IPS-NIHi11 (cell line): ENCODE data around the gene RPP14.

Experiments
- DNase-seq: peaks from one replicate; pipeline ENCODE4 v3.0.0; 2012; ENCODE audit warnings: mixed read lengths, low spot score

RPP14 gene

DNA sequence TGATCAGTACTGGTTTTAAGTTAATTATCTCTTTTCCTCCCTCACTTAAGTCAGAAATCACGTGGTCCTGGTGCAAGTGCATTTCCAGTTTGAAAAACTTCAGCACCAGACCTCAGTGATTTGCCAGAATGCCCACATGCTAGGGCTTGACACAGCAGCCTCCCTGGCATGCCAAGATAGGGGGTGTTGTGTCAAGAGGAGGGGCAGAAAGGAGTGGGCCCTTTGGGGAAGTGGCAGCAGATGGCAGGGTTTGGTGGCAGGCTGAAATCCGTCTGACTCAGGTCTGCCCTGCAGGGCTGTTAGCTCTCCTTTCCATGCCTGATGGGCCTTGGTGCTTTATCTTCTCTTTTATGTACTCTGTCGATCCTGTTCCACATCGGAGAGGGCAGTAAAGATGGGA lies 50.0 kb downstream of the RPP14 start:
- DNase-seq: no peak

DNA sequence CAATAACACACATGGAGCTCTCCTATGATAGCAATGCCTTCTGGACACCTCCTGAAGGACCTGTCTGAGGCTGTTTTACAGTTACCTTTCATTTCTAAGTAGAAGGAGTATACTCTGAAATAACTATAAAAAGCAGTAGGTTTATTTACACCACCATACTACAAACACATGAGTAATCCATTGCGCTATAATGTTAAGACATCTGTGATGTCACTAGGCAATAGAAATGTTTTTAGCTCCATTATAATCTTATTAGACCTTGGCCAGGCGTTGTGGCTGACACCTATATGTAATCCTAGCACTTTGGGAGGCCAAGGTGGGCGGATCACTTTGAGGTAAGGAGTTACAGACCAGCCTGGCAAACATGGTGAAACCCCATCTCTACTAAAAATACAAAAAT lies 51.4 kb downstream of the RPP14 start:
- no peak for DNase-seq

DNA sequence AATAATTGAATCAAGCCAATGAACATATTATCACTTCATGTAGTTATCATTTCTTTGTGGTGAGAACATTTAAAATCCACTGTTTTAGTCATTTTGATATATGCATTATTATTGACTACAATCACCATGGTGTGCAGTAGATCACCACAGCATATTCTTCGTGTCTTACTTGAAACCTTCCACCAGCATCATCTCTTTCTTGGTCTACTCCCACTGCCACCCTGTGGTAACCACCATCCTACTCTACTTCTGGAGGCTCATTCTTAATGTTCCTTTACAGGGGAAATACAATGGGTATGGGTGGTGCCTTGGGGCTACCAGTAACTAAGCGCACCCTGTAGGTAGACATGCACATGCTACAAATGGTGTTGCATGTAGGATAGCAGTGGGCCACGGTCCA lies 52.0 kb downstream of the RPP14 start:
- no peak for DNase-seq

DNA sequence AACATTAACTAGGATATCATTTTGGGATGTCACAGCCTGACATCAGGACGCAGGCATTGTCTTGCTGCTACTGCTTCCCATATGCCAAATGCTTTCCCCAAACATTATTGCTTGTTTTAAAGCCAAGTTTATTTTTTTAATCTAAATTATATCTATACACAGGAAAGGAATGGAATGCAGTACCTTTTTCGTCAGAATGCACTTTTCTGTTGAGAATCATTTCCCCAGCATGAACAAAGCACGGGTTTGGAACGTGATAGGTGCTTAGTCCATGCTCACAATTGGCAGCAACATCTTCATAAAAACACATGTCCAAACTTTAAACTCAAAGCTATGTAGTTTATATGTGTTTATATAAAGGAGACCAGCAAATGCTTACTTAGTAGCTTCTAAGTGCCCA lies 52.8 kb downstream of the RPP14 start:
- DNase-seq: no peak

DNA sequence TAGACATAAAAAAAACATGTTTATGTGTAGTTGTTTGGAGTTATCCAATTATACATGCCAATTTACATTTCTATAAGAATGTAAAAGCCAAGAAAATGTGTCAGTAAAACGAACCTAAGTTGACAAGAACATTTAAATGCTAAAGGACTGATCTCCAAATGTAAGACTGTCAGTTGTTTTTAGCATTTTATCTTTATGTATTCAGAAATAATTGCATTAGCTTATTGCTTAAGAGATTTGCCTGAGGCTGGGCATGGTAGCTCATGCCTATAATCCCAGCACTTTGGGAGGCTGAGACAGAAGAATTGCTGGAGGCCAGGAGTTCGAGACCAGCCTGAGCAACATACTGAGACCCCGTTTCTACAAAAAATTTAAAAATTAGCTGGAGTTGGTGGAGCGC lies 53.6 kb downstream of the RPP14 start:
- no peak for DNase-seq

GRCh38 chr3:58361866-58362265 lies 55.8 kb downstream of the RPP14 start:
- no peak for DNase-seq

DNA sequence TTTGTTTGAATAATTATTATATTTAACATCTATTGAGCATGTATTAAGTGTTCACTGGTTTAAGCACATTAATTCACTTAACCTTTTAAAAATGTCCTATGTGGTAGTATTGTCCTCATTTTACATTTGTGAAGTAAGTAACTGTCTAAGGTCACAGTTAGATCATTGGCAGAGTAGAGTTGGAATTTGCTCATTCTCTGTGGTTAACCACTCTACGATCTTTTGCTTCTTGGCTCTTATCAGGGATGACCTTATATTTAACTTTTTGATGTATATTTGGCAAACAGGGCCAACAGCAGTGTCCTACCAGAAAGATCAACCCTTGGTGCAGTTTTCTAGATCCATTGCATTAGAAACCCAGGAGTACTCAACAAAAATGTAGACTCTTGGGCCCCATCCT lies 60.7 kb downstream of the RPP14 start:
- no peak for DNase-seq

DNA sequence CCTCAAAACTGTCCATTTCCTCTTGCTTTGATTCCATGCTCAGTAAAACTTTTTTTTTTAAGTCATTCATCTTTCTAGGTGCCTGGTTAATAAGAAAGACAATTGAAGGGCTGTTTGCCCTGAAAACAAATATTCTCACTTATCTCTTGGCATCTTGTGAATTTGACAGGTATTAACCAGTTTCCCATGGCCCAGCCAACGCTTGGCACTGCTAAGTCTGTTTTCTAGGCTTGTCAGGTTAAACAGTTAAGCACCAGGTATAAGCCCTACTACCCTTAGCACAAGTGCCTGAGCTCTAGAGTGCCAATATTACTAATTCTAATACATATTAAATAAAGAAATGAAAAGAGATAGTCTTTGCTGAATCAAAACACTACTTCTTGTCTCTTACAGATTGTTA lies 63.0 kb downstream of the RPP14 start:
- DNase-seq: no peak
